ENCODE results near the gene RNF212.

RNF212 gene

DNA sequence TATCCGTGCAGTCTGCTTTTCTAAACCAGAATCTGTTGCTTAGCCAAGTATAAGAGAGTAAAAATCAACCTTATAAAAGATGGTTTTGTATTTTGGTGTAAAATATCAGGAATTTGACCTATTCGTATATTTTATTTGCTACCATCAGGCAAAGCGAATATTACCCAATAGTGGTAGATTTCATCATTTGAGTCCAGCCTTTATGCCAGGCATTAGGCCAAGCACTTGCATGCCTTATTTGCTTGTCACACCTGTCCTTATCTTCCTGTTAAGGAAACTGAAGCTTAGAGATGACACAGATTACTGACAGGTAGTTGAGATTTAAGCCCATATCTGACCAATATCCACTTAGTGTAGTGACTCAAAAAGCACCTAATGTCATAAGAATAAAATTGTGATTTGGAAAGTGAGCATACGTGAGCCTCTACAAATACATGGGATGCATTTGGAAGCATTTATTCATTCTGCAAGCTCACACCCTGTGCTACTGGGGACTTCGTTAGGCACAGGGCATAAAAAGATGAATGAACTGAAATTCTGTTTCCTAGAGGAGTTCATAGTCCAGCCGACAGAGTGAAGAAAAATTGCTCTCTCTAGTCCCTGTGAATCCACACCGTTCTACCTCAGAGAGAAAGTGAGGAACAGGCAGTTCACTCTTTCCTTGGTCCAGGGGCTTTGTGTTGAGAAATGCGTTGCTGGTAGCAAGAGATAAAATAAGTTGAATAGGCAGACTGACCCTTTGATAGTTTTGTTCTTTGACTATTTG lies 2.3 kb upstream of the RNF212 start:
- peaks cover 52% of the 10 kb centered on the region for H3K27me3 ChIP-seq (ENCODE audit: control insufficient read depth, insufficient read depth, low read length)

GRCh38 chr4:1112821-1113182 lies 562 bp downstream of the RNF212 start:
- H3K9ac ChIP-seq (ENCODE audit: low read length), result no peak overlapping the region
- peaks cover 66% of the 10 kb centered on the region for H3K27me3 ChIP-seq (ENCODE audit: control insufficient read depth, insufficient read depth, low read length)
- no peak overlapping the region for H3K4me3 ChIP-seq (ENCODE audit: low read depth, low read length)
- no peaks in the 10 kb centered on the region for H3K4me1 ChIP-seq (ENCODE audit: control insufficient read depth, insufficient read depth, low read length)
- no peaks in the 10 kb centered on the region for H3K36me3 ChIP-seq (ENCODE audit: control insufficient read depth, insufficient read depth, low read length)
- H3K9me3 ChIP-seq (ENCODE audit: control insufficient read depth, insufficient read depth, low read depth, low read length), result no peaks in the 10 kb centered on the region
- no peak overlapping the region for H3K27ac ChIP-seq (ENCODE audit: low read depth, low read length)

More for the DNA sequence above, 2.3 kb upstream of the RNF212 start:
- Histone ChIP-seq H3K9ac (ENCODE audit: low read length) (no peak overlapping the region), H3K36me3 (ENCODE audit: control insufficient read depth, insufficient read depth, low read length) (no peaks in the 10 kb centered on the region), H3K27ac (ENCODE audit: low read depth, low read length) (no peak overlapping the region), H3K9me3 (ENCODE audit: control insufficient read depth, insufficient read depth, low read depth, low read length) (no peaks in the 10 kb centered on the region), H3K4me1 (ENCODE audit: control insufficient read depth, insufficient read depth, low read length) (no peaks in the 10 kb centered on the region), H3K4me3 (ENCODE audit: low read depth, low read length) (no peak overlapping the region)

DNA sequence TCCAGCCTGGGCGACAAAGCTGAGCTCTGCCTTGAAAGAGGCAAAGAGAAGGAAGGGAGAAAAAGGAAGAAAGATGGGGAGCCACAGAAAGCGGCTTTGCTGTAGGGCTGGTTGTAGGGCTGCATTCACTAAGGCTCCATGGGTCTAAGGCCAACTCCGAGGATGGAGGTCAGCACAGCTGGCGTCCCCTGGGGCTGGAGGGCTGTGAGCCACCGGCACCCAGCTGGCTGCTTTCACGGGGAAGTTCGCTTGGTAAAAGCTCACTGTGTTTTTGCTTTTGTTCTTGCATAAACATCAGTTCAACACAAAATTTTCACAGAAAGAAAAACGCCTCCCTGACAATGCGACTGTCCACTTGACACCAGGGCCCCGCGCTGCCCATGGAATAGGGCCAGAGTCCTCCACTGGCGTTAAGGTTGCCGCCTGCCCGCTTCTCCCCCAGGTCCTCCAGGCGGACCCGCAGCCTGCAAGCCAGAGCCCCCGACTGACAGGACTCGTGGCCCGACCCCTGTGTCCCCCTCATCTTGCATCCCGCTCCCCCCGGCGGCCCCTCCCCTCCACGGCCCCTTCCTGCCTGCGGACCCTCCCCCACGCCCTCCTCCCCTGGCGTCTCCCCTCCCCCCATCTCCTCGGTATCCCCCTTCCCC lies 1.1 kb downstream of the RNF212 start:
- H3K36me3 ChIP-seq (ENCODE audit: control insufficient read depth, insufficient read depth, low read length), result no peaks in the 10 kb centered on the region
- H3K9ac ChIP-seq (ENCODE audit: low read length), result no peak overlapping the region

GRCh38 chr4:1111259-1111809 lies 2.0 kb downstream of the RNF212 start:
- Histone ChIP-seq H3K4me3 (ENCODE audit: low read depth, low read length) (no peak overlapping the region), H3K9ac (ENCODE audit: low read length) (no peak overlapping the region), H3K27ac (ENCODE audit: low read depth, low read length) (no peak overlapping the region), H3K4me1 (ENCODE audit: control insufficient read depth, insufficient read depth, low read length) (no peaks in the 10 kb centered on the region), H3K27me3 (ENCODE audit: control insufficient read depth, insufficient read depth, low read length) (peaks cover 58% of the 10 kb centered on the region), H3K36me3 (ENCODE audit: control insufficient read depth, insufficient read depth, low read length) (no peaks in the 10 kb centered on the region), H3K9me3 (ENCODE audit: control insufficient read depth, insufficient read depth, low read depth, low read length) (no peaks in the 10 kb centered on the region)

More for the DNA sequence above, 1.1 kb downstream of the RNF212 start:
- no peaks in the 10 kb centered on the region for H3K4me1 ChIP-seq (ENCODE audit: control insufficient read depth, insufficient read depth, low read length)
- H3K27me3 ChIP-seq (ENCODE audit: control insufficient read depth, insufficient read depth, low read length), result peaks cover 63% of the 10 kb centered on the region
- H3K4me3 ChIP-seq (ENCODE audit: low read depth, low read length), result no peak overlapping the region
- H3K27ac ChIP-seq (ENCODE audit: low read depth, low read length), result no peak overlapping the region
- no peaks in the 10 kb centered on the region for H3K9me3 ChIP-seq (ENCODE audit: control insufficient read depth, insufficient read depth, low read depth, low read length)

DNA sequence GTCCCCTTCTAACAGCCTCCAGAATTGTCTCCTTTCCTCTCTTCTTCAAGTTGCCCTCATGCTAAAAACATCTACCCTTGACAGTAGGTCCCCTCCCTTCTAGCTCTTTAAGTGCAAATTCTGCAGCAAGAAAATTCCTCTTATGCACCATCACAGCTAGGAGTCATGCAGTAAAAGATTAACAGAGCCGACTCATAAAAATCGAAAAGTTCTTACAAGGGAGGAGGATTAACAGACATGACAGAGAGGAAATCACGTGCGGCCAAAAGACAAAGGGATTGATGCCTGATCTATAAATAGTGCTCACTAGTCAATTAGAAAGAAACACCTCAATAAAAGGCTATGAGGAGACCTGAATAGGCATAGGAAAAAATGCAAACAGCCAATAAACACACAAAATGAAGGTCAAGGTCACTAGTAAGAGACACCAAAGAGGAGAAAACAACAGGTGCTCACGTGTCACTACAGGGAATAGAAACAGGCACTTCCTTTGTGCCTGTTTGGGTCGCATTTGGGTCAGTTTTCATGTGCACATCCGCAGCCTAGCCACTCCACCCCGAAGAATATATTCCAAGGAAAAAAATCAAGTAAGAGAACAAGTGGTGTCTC lies 3.4 kb downstream of the RNF212 start:
- Histone ChIP-seq H3K36me3 (ENCODE audit: control insufficient read depth, insufficient read depth, low read length) (no peaks in the 10 kb centered on the region), H3K27me3 (ENCODE audit: control insufficient read depth, insufficient read depth, low read length) (peaks cover 47% of the 10 kb centered on the region), H3K4me1 (ENCODE audit: control insufficient read depth, insufficient read depth, low read length) (peaks cover 5% of the 10 kb centered on the region; the same call in 1 of the 2 replicates), H3K4me3 (ENCODE audit: low read depth, low read length) (no peak overlapping the region), H3K27ac (ENCODE audit: low read depth, low read length) (no peak overlapping the region), H3K9me3 (ENCODE audit: control insufficient read depth, insufficient read depth, low read depth, low read length) (no peaks in the 10 kb centered on the region), H3K9ac (ENCODE audit: low read length) (no peak overlapping the region)

DNA sequence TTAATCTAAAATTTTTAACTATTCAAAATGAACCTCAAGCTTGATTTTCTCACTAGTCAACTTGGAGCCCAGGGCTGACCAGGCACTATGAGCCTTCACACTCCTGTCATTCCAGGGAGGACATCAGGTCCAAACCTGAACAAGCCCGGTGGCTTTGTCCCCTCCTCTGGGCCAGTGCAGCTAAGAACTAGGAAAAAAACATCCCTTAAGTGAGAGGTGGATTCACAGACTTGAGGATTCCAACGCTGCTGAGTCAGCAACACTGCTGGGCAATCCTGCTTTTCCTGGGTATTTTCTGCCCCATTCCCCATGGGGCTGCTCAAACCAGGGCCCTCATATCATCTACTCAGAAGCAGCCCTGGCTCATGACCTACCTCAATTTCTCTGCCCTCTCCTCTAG lies 4.0 kb downstream of the RNF212 start:
- no peak overlapping the region for H3K4me3 ChIP-seq (ENCODE audit: low read depth, low read length)
- H3K36me3 ChIP-seq (ENCODE audit: control insufficient read depth, insufficient read depth, low read length), result no peaks in the 10 kb centered on the region
- peaks cover 5% of the 10 kb centered on the region; the same call in 1 of the 2 replicates for H3K4me1 ChIP-seq (ENCODE audit: control insufficient read depth, insufficient read depth, low read length)
- H3K9ac ChIP-seq (ENCODE audit: low read length), result no peak overlapping the region
- peaks cover 41% of the 10 kb centered on the region for H3K27me3 ChIP-seq (ENCODE audit: control insufficient read depth, insufficient read depth, low read length)
- H3K27ac ChIP-seq (ENCODE audit: low read depth, low read length), result no peak overlapping the region
- no peaks in the 10 kb centered on the region for H3K9me3 ChIP-seq (ENCODE audit: control insufficient read depth, insufficient read depth, low read depth, low read length)

DNA sequence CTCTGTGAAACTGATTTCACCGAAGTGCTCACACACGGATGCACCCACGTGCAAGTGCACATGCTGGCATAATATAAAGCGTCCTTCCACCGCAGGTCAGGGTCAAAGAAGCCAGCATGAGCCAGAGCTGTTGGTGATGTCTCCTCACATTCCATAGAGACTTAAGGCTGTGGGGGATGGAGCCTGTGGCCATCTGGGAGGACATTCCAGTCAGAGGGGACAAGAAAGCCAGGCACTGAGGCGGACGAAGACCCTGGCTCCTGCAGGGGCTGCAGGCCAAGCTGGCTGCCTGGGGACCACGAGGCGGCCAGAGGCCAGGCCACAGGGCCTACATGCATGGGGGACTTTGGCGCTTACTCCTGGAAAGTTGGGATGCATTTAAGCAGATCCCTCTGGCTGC lies 7.7 kb downstream of the RNF212 start:
- no peak overlapping the region for H3K4me3 ChIP-seq (ENCODE audit: low read depth, low read length)
- no peaks in the 10 kb centered on the region for H3K36me3 ChIP-seq (ENCODE audit: control insufficient read depth, insufficient read depth, low read length)
- peaks cover 14% of the 10 kb centered on the region for H3K27me3 ChIP-seq (ENCODE audit: control insufficient read depth, insufficient read depth, low read length)
- no peaks in the 10 kb centered on the region for H3K9me3 ChIP-seq (ENCODE audit: control insufficient read depth, insufficient read depth, low read depth, low read length)
- H3K27ac ChIP-seq (ENCODE audit: low read depth, low read length), result no peak overlapping the region
- no peak overlapping the region for H3K9ac ChIP-seq (ENCODE audit: low read length)
- peaks cover 5% of the 10 kb centered on the region; the same call in 1 of the 2 replicates for H3K4me1 ChIP-seq (ENCODE audit: control insufficient read depth, insufficient read depth, low read length)

DNA sequence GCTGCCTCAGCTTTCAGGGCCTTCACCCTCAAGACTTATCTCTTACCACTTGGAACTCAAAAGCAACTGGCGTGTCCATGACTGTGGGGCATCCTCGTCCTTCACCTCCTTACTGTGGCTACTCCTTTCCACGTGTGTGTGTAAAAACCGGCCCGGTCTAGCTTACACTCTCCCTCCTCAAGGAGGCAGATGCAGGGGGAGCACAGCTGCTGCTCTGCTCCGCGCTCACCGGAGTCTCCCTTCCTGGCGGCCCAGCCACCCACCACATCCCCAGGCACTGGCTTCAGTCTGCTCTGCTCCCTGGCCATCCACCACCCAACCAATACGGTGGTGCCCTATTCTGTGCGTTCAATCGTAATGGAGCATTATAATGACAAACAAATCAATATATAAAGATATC lies 8.3 kb downstream of the RNF212 start:
- no peaks in the 10 kb centered on the region for H3K9me3 ChIP-seq (ENCODE audit: control insufficient read depth, insufficient read depth, low read depth, low read length)
- H3K4me1 ChIP-seq (ENCODE audit: control insufficient read depth, insufficient read depth, low read length), result peaks cover 5% of the 10 kb centered on the region; the same call in 1 of the 2 replicates
- H3K27me3 ChIP-seq (ENCODE audit: control insufficient read depth, insufficient read depth, low read length), result peaks cover 8% of the 10 kb centered on the region
- no peak overlapping the region for H3K27ac ChIP-seq (ENCODE audit: low read depth, low read length)
- no peaks in the 10 kb centered on the region for H3K36me3 ChIP-seq (ENCODE audit: control insufficient read depth, insufficient read depth, low read length)
- H3K9ac ChIP-seq (ENCODE audit: low read length), result no peak overlapping the region
- no peak overlapping the region for H3K4me3 ChIP-seq (ENCODE audit: low read depth, low read length)

- Histone ChIP-seq H3K27me3 (ENCODE audit: control insufficient read depth, insufficient read depth, low read length) (peaks cover 4% of the 10 kb centered on the region), H3K4me3 (ENCODE audit: low read depth, low read length) (no peak overlapping the region)
These were observed 8.7 kb downstream of the RNF212 start for GRCh38 chr4:1104647-1105046.

GRCh38 chr4:1099684-1100335 lies 13.6 kb downstream of the RNF212 start:
- H3K4me1 ChIP-seq (ENCODE audit: control insufficient read depth, insufficient read depth, low read length), result no peaks in the 10 kb centered on the region
- no peak overlapping the region for H3K27ac ChIP-seq (ENCODE audit: low read depth, low read length)
- no peak overlapping the region for H3K4me3 ChIP-seq (ENCODE audit: low read depth, low read length)
- H3K27me3 ChIP-seq (ENCODE audit: control insufficient read depth, insufficient read depth, low read length), result no peaks in the 10 kb centered on the region
- no peak overlapping the region for H3K9ac ChIP-seq (ENCODE audit: low read length)
- H3K36me3 ChIP-seq (ENCODE audit: control insufficient read depth, insufficient read depth, low read length), result no peaks in the 10 kb centered on the region
- H3K9me3 ChIP-seq (ENCODE audit: control insufficient read depth, insufficient read depth, low read depth, low read length), result no peaks in the 10 kb centered on the region

More at GRCh38 chr4:1104647-1105046, 8.7 kb downstream of the RNF212 start:
- H3K9me3 ChIP-seq (ENCODE audit: control insufficient read depth, insufficient read depth, low read depth, low read length), result no peaks in the 10 kb centered on the region
- no peak overlapping the region for H3K9ac ChIP-seq (ENCODE audit: low read length)
- H3K27ac ChIP-seq (ENCODE audit: low read depth, low read length), result no peak overlapping the region
- H3K36me3 ChIP-seq (ENCODE audit: control insufficient read depth, insufficient read depth, low read length), result no peaks in the 10 kb centered on the region
- H3K4me1 ChIP-seq (ENCODE audit: control insufficient read depth, insufficient read depth, low read length), result peaks cover 5% of the 10 kb centered on the region; the same call in 1 of the 2 replicates

Measured in HUES6 (cell line).